Measurements from ENCODE around the gene TRIM27. TPM values are rescaled to one million over a fixed set of nuclear protein-coding genes. Genes with fewer than 3 reads are reported as not detected.

TRIM27 gene
- total and polyA plus RNA-seq, 10 of the 15 experiments (the other 5 are each of a cell fraction or from before 2014, with no cell fraction given), result 18.5 to 74.7 (median 58.0) TPM

DNA sequence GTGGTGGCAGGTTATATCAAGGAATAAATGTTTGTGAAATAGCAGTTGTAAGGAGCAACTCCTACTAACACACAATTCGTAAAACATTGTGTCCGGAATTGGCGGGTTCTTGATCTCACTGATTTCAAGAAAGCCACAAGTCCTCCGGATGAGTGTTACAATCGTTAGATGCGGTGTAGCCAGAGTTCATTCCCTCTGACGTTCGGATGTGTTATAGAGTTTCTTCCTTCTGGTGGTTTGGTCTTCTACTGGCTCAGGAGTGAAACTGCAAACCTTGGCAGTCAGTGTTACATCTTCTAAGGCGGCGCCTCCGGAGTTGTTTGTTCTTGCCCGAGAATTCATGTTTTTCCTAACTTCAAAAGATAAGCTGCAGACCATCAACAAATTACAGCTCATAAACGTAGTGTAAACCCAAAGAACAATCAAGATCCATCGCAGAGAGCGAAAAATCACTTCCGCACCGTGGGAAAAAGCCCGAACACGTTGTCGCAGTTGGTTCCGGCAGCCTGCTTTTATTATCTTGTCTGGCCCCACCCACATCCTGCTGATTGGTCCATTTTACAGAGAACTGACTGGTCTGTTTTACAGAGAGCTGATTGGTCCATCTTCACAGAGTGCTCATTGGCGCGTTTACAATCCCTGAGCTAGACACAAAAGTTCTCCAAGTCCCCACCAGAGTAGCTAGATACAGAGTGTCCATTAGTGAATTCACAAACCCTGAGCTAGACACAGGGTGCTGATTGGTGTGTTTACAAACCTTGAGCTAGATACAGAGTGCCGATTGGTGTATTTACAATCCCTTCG is 58.2 kb downstream of the TRIM27 start:
- RAD21 ChIA-PET (ENCODE audit: unreplicated experiment), result interaction anchor here (1.3 to 1.4 kb wide), 2 partner anchors 15 to 28 kb away, joined by 4 to 7 read pairs; no protein-coding TSS in a partner anchor
- H3K9me3 ChIP-seq (replicated peaks; ENCODE audit: control insufficient read depth, insufficient read depth, low read length), result peaks cover 2% of the 10 kb centered on the region; the same call in 2 of the 3 replicates
- no peaks in the 10 kb centered on the region for H3K79me2 ChIP-seq (ENCODE audit: control insufficient read depth, insufficient read depth, low read length)
- H3K27me3 ChIP-seq (replicated peaks in 1 of 2; ENCODE audit: control insufficient read depth in 2 of 2, insufficient read depth in 2 of 2, low read length in 1 of 2), result no peaks in the 10 kb centered on the region
- no peak for TF ChIP-seq KAT2A (conservative IDR thresholded peaks at IDR 0.05; ENCODE audit: control insufficient read depth, low read depth, low read length)
- TF ChIP-seq SREBF1 (IDR thresholded peaks at IDR 0.05; ENCODE audit: low read length), result no peak
- no peak for TF ChIP-seq CEBPB (IDR thresholded peaks at IDR 0.05; ENCODE audit: borderline replicate concordance in 1 of 2, low read depth in 2 of 2, low read length in 2 of 2)
- TF ChIP-seq NFYB (IDR thresholded peaks at IDR 0.05; ENCODE audit: insufficient read depth, low read depth, low read length), result peak; percentile 88
- TF ChIP-seq POLR2A (IDR thresholded peaks at IDR 0.05; ENCODE audit: low read depth, low read length), result peak; percentile 32; the same call in 1 of the 2 replicates
- CTCF ChIA-PET, result interaction anchor here (0.6 to 4.6 kb wide), 7 partner anchors 16 to 970 kb away, joined by 3 to 26 read pairs (median 3); no protein-coding TSS in a partner anchor
- intact Hi-C loops (cut with micrococcal nuclease; ENCODE audit: unreplicated experiment) (no loop called here), in situ Hi-C loops (cut with MboI) (no loop called here)
- H3K9ac ChIP-seq (ENCODE audit: control insufficient read depth, insufficient read depth, low read length), result no peak overlapping the region
- ATAC-seq, result no peak
- H3K4me3 ChIP-seq, result peak overlapping the region; percentile 60; the same call in 1 of the 2 replicates
- H3K4me1 ChIP-seq (ENCODE audit: control insufficient read depth, insufficient read depth, low read length), result peaks cover 2% of the 10 kb centered on the region; the same call in 1 of the 2 replicates
- no peak for FAIRE-seq
- POLR2A ChIA-PET, result no interaction called here
- no peaks in the 10 kb centered on the region for H4K20me1 ChIP-seq (ENCODE audit: control insufficient read depth, insufficient read depth)
- H2AFZ ChIP-seq (ENCODE audit: control insufficient read depth, low read depth, low read length), result no peak overlapping the region; the same call in none of the 2 replicates
- DNase-seq (ENCODE audit: low read depth, low spot score), result no peak
- WGBS (ENCODE audit: insufficient coverage, insufficient replicate concordance, low lambda C conversion rate, missing lambda C conversion rate), result 86% methylated on average over 25 of the region's 25 CpGs
- no TSS peak for BruUV-seq (replicated peaks)
- no peak overlapping the region for H3K27ac ChIP-seq (ENCODE audit: control insufficient read depth, insufficient read depth)
- no peaks in the 10 kb centered on the region for H3K36me3 ChIP-seq (ENCODE audit: control insufficient read depth in 2 of 2, insufficient read depth in 2 of 2, low read length in 1 of 2)
- SMC1A ChIA-PET (ENCODE audit: uncharacterized antibody, unreplicated experiment), result interaction anchor here (0.9 to 2.0 kb wide), 7 partner anchors 14 to 116 kb away, joined by 3 to 8 read pairs (median 3); no protein-coding TSS in a partner anchor
- no peak overlapping the region for H3K4me2 ChIP-seq (ENCODE audit: control insufficient read depth, insufficient read depth)
